Stimulated activated CD4-positive, alpha-beta T cell treated with anti-CD3 and anti-CD28 coated beads, TNF-alpha, amount 100 ng/mL, for 1 hour (primary cell): ENCODE results near the gene UPK3A.
"Not testable (repeated sequence)": the region's sequence is repeated elsewhere in the genome, so short reads cannot be mapped to it uniquely, and the experiment has no call there.

Experiments
- DNase-seq, 3 donors: peaks; one replicate each; pipeline ENCODE4 v3.0.0-alpha.2; 2020; ENCODE audit warnings: low read depth in 3 of 3, low spot score in 1 of 3

UPK3A gene

GRCh38 chr22:45278125-45278524 is 6.6 kb upstream of the UPK3A start:
- no peak for DNase-seq

DNA sequence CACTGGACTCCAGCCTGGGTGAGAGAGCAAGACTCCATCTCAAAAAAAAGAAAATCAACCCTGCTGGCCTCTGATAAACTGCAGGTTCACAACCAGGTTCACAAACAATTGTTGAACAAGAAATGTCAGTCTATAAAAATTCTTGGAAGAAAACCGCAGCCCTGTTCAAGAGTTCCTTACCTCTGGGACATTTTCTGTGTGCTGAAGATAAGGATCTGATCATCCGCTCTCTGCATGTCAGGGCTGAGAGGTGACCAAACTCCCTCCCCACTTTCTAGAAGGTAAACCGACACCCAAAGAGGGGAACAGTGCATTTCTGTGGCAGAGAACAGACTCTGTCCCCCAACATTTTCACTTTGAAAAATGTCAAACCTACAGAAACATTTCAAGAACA is 4.2 kb upstream of the UPK3A start:
- no peak for DNase-seq

- no peak for DNase-seq
Measured at GRCh38 chr22:45281010-45281409, 3.7 kb upstream of the UPK3A start.

GRCh38 chr22:45285263-45286058 is 712 bp downstream of the UPK3A start:
- DNase-seq: no peak

DNA sequence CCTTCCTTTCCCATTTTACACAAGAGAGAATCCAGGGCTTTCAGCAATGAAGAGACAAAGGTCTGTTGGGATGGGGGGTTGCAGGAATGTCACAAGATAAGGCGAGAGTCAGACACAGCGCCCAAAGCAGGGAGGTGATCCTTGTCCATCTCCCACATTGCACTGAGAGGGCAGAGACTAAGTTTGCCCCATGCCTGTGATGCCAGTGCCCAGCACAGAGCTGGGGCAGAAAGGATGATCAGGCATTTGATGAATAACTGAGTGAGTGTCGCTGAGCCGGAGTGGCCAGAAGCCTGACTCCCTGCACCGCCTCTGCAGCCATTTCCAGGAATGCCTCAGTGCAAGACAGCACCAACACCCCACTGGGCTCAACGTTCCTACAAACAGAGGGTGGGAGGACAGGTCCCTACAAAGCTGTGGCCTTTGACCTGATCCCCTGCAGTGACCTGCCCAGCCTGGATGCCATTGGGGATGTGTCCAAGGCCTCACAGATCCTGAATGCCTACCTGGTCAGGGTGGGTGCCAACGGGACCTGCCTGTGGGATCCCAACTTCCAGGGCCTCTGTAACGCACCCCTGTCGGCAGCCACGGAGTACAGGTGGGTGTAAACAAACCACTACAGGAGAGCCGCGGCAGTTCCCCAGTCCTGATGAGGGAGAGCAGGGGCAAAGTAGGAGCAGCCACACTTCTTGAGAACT is 2.3 kb downstream of the UPK3A start:
- no peak for DNase-seq

DNA sequence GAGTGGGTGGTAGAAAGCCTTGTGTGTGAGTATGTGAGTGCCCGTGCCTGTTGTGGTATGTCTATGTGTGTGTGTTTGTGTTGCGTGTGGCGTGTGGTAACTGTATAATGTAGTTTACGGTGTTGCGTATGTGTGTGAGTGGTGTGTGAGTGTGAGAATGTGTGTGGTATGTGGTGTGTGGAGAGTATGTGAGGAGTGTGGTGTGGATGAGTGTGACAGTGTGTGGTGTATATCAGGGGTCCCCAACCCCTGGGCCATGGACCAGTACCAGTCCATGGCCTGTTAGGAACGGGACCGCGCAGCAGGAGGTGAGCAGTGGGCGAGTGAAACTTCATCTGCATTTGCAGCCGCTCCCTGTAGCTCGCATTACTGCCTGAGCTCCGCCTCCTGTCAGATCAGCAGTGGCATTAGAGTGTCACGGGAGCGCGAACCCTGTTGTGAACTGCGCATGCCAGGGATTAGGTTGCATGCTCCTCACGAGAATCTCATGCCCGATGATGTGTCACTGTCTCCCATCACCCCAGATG is 5.7 kb downstream of the UPK3A start:
- DNase-seq: no peak

GRCh38 chr22:45291061-45291930 is 6.5 kb downstream of the UPK3A start:
- DNase-seq: no peak

DNA sequence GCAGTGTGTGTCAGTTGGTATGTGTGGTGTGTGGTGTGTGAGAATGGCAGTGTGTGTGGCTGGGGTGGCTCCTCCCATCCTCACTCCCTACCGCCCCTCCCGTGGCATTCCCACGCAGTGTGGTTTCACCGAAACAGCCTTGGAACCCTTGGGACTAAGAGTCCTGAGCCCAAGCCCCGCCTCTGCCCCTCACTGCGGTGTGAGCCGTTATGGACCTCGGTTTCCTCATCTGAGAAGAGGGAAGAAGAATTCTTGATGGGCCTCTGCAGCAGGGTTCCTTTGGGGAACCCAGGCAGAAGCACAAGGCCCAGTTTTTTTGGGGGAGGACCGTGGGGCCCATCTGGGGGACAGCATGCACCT is 7.2 kb downstream of the UPK3A start:
- DNase-seq: no peak

GRCh38 chr22:45292731-45293442 is 8.1 kb downstream of the UPK3A start:
- no peak for DNase-seq

DNA sequence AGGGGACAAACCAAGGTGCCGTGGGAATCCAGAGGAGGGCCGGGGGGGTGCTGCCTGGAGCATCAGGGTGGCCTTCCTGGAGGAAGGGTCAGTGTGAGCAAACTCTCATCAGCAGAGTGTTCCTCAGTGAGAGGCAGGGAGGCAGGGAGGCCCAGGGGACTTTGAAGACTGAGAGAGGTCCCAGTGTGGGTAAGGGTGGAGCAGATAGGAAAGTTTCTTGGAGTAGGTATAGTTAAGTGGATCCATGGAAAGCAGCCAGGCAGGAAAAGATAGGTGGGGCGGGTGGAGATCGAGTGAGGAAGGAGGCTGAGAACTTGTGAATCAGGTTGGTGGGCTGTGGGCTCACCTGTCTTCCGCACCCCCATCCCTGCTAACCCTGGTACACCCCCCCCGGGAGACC is 9.3 kb downstream of the UPK3A start:
- DNase-seq: no peak

- DNase-seq: not testable (repeated sequence)
Measured at GRCh38 chr22:45295004-45295403, 10.3 kb downstream of the UPK3A start.

DNA sequence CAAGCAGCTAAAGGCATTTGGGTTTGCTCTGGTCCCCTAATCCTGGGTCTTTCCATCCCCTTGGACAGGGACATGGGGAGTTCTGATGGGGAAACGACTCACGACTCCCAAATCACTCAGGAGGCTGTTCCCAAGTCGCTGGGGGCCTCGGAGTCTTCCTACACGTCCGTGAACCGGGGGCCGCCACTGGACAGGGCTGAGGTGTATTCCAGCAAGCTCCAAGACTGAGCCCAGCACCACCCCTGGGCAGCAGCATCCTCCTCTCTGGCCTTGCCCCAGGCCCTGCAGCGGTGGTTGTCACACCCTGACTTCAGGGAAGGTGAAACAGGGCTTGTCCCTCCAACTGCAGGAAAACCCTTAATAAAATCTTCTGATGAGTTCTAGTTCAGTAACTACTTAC is 10.7 kb downstream of the UPK3A start:
- DNase-seq: no peak

GRCh38 chr22:45296628-45297297 is 12.0 kb downstream of the UPK3A start:
- no peak for DNase-seq

DNA sequence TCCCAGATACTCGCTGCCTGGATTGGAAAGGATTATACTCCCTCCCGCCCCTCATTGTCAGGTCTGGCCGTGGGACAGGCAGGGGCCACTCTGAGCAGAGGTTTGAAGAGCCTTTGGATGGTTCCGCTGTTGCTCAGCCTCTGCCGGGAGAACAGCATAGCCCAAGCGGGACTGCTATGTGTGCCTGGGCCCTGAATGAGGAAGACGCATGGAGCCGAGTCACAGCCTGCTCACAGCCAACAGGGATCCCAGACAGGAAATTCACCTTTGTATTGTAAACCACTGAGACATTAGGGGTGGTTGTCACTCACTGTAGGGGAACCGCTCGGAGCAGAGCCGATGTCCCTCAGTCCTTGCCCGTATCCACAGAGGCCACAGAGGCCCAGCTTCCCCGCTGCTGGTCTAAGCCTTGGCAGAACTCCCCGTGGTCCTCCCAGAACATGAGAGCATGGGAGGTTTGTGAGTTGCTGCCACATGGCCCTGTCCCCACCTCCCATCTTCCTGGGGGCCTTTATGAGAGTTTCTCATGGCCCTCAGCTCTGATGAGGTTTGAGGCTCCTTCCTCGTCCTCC is 14.3 kb downstream of the UPK3A start:
- DNase-seq: no peak

GRCh38 chr22:45302751-45303150 is 18.0 kb downstream of the UPK3A start:
- DNase-seq: no peak

DNA sequence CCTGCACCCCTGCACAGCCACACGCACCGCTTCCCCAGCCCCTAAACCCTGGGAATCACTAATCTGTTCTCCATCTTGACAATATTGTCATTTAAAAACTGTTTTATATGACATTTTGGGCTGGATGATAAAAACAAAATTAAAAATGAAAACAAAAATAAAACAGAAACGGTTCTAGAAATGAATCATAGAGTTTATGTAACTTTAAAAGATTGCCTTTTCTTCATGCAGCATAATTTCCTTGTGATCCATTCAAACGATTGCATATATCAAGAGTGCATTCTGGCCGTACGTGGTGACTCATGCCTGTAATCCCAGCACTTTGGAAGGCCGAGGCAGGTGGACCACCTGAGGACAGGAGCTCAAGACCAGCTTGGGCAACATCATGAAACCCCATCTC is 18.4 kb downstream of the UPK3A start:
- DNase-seq: no peak

DNA sequence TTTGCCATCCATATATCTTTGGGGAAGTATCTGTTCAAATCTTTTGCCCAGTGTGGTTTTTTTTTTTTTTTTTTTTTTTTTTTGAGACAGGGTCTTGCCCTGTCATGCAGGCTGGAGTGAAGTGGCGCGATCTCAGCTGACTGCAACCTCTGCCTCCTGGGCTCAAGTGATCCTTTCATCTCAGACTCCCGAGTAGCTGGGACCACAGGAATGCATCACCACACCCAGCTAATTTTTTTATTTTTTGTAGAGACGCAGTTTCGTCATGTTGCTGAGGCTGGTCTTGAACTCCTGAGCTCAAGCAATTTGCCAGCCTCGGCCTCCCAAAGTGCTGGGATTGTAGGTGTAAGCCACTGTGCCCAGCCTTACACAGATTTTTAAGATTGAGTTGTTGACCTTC is 20.2 kb downstream of the UPK3A start:
- no peak for DNase-seq

DNA sequence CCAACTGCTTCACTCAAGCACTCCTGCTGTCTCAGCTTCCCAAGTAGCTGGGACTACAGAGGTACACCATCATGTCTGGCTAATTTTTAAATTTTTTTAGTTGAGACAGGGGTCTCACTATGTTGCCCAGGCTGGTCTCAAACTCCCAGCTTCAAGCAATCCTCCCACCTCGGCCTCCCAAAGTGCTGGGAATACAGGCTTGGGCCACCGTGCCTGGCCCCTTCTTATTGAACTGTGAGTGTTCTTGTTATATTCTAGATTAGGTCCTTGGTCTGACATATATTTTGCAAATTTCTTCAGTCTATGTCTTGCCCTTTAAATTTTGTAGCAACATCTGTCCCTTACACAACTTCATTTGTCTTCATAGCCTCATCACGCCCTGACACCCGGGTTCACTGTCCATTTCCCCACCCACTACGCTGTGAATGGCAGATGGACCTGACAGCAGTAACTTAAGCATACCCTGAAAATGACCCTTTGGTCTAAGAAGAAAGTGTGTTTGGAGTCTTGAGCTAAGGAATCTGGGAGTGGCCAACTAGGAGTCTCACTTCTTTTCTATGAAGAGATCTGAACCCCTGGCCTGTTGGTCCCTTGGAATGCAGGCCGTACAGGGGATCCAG is 20.8 kb downstream of the UPK3A start:
- DNase-seq: no peak

DNA sequence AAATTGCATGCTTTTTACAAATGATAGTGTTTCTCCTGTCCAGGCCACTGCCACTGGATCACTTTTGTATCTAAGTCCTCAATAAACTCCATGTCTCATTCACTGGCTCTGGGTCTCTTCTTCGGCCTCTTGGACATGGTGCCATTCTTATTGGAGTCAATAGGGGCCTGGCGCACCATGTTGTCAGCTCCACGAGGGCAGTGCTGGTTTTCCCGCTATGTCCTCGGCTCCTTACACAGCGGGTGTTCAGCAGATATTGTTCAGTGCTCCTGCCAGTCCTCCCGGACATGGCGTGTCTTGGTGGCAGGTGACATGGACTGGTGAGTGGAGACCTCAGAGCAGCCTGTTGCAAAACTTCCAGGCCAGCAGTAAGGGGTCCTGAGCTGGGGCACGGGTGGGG is 21.4 kb downstream of the UPK3A start:
- no peak for DNase-seq
